Spleen (tissue), 7 donors: Measurements from ENCODE around the gene MAP2.

Experiments used
- POLR2A ChIP-seq, 3 donors: fragments of 450-650 bp; IDR thresholded peaks; one replicate each; pipeline ENCODE4 v1.5.1; 2017; ENCODE audit warnings: antibody characterized with exemption in 3 of 3, mild to moderate bottlenecking in 1 of 3
- POLR2AphosphoS5 ChIP-seq, 3 donors: sonication (generic); formaldehyde crosslinking; IDR thresholded peaks; one replicate each; pipeline ENCODE4 v1.5.1; 2017; ENCODE audit warnings: antibody characterized with exemption in 3 of 3
- TF ChIP-seq, protein P1 (sequence below), 11 experiments: fragments of 200-600 bp in 7 of 11; fragments of 450-650 bp in 4 of 11; sonication (generic) in 4 of 11; IDR thresholded peaks in 8 of 11; conservative IDR thresholded peaks in 3 of 11; 1 replicate in 7 of 11; 2 replicates in 4 of 11; pipeline versions ENCODE4 v1.4.0 to v1.8.0; 2016 to 2021; ENCODE audit warnings: antibody characterized with exemption in 11 of 11, inconsistent platforms in 4 of 11, mild to moderate bottlenecking in 1 of 11
- donor health status: DM: no; HTN: no; CAD: no; lungs with moderate emphysema.
- donor health status: DM: no; HTN: no; CAD: no.
- donor health status: DM: no; HTN: no; CAD: no.

DNA sequence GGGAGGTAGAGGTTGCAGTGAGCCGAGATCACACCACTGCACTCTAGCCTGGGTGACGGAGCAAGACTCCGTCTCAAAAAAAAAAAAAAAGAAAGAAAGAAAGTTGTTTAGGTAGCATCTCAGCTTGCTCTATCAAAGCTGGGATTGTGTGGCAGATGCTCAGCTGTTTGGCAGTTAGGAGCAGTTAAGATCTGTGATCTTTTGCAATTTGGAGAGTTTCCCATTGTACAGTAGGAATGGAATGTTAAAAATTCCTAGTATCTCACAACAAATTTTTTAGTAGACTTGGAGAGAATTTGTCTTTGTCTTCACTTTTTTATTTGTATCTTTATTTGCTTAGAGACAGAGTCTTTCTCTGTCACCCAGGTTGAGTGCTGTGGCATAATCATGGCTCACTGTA, 224.9 kb downstream of the MAP2 start:
- TF ChIP-seq, protein P1, sequence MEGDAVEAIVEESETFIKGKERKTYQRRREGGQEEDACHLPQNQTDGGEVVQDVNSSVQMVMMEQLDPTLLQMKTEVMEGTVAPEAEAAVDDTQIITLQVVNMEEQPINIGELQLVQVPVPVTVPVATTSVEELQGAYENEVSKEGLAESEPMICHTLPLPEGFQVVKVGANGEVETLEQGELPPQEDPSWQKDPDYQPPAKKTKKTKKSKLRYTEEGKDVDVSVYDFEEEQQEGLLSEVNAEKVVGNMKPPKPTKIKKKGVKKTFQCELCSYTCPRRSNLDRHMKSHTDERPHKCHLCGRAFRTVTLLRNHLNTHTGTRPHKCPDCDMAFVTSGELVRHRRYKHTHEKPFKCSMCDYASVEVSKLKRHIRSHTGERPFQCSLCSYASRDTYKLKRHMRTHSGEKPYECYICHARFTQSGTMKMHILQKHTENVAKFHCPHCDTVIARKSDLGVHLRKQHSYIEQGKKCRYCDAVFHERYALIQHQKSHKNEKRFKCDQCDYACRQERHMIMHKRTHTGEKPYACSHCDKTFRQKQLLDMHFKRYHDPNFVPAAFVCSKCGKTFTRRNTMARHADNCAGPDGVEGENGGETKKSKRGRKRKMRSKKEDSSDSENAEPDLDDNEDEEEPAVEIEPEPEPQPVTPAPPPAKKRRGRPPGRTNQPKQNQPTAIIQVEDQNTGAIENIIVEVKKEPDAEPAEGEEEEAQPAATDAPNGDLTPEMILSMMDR (IDR thresholded peaks at IDR 0.05 in 8 of 11, conservative IDR thresholded peaks at IDR 0.05 in 3 of 11): no peak
- TF ChIP-seq POLR2A (IDR thresholded peaks at IDR 0.05) (no peak), POLR2AphosphoS5 (IDR thresholded peaks at IDR 0.05) (no peak)
